HepG2 (cell line): ENCODE results near the gene RHOBTB1. TPM values are rescaled to one million over a fixed set of nuclear protein-coding genes. Genes with fewer than 3 reads are reported as not detected.

ENCODE experiments used
- ATAC-seq: fragments of 200-7000 bp; cut with Tn5 transposase; 3 replicates; pipeline ENCODE4 v1.9.1; 2020; ENCODE audit warnings: mild to moderate bottlenecking, moderate library complexity
- BruUV-seq: library from RNA; stranded (reverse); fragments of 400-500 nt; replicated peaks from 2 replicates; lab custom pipeline; 2021; lab: Mats Ljungman, UMichigan
- CTCF ChIA-PET: fragments of 300-600 bp; formaldehyde crosslinking; extraction: SDS; loops from one replicate; lab custom pipeline; 2021; ENCODE audit warnings: low total read pairs, inconsistent platforms, low intra/inter-chr PET ratio; lab: Yijun Ruan, JAX
- POLR2A ChIA-PET: fragments of 350-600 bp; sonication (Branson Sonifier 250); formaldehyde crosslinking; loops from one replicate; lab custom pipeline; 2020; ENCODE audit warnings: antibody characterized with exemption, inconsistent platforms; lab: Yijun Ruan, JAX
- DNase-seq: peaks from one replicate; pipeline ENCODE4 v3.0.0-alpha.2; 2015; ENCODE audit warnings: low spot score
- FAIRE-seq: peaks from 3 replicates; lab custom pipeline; 2011; peaks lifted over from hg19 to GRCh38; lab: Jason Lieb, UNC
- H2AFZ ChIP-seq: one replicate; pipeline ENCODE4 v1.6.1; 2011; ENCODE audit warnings: low read length, inconsistent platforms
- H3K27ac ChIP-seq: fragments of 300-600 bp; 3 replicates; pipeline ENCODE4 v1.8.0; 2011; ENCODE audit warnings: mixed run types, mild to moderate bottlenecking, mixed read lengths, low read length, inconsistent platforms; ENCODE audit not compliant: insufficient read depth; ENCODE audit errors: extremely low read length
- H3K27me3 ChIP-seq, 2 experiments: fragments of 200-600 bp in 1 of 2; 2 replicates in 1 of 2; 3 replicates in 1 of 2; pipeline versions ENCODE4 v1.6.0 to v1.8.0; 2011; ENCODE audit warnings: low read length in 2 of 2, mild to moderate bottlenecking in 2 of 2, moderate library complexity in 2 of 2, inconsistent platforms in 1 of 2; ENCODE audit not compliant: insufficient read depth in 2 of 2, control insufficient read depth in 1 of 2
- H3K36me3 ChIP-seq, 2 experiments: fragments of 200-600 bp in 1 of 2; replicated peaks in 1 of 2; 2 replicates in 1 of 2; 3 replicates in 1 of 2; pipeline versions ENCODE4 v1.5.1 to v1.8.0; 2011; ENCODE audit warnings: low read length in 2 of 2, inconsistent platforms in 1 of 2; ENCODE audit not compliant: insufficient read depth in 2 of 2, control insufficient read depth in 1 of 2
- H3K4me1 ChIP-seq: 2 replicates; pipeline ENCODE4 v1.5.1; 2012; ENCODE audit warnings: low read length, inconsistent platforms; ENCODE audit not compliant: insufficient read depth
- H3K4me2 ChIP-seq: 2 replicates; pipeline ENCODE4 v1.6.0; 2011; ENCODE audit warnings: low read depth, low read length, inconsistent platforms
- H3K4me3 ChIP-seq, 3 experiments: fragments of 200-600 bp in 1 of 3; sonication (generic), shearing (Covaris generic) in 1 of 3; replicated peaks in 1 of 3; 2 replicates each; pipeline ENCODE4 v1.5.1; 2011 to 2016; ENCODE audit warnings: low read length in 3 of 3, inconsistent platforms in 2 of 3, low read depth in 2 of 3, mild to moderate bottlenecking in 2 of 3, control low read depth in 1 of 3, mixed read lengths in 1 of 3; ENCODE audit not compliant: insufficient read depth in 1 of 3
- H3K79me2 ChIP-seq: one replicate; pipeline ENCODE4 v1.6.1; 2011; ENCODE audit warnings: low read length, inconsistent platforms; ENCODE audit not compliant: insufficient read depth
- H3K9ac ChIP-seq: 2 replicates; pipeline ENCODE4 v1.6.0; 2011; ENCODE audit warnings: mild to moderate bottlenecking, low read depth, low read length, inconsistent platforms; ENCODE audit not compliant: insufficient read depth
- H3K9me3 ChIP-seq: 2 replicates; pipeline ENCODE4 v1.5.1; 2012; ENCODE audit warnings: mild to moderate bottlenecking, low read length
- H4K20me1 ChIP-seq: 2 replicates; pipeline ENCODE4 v1.6.0; 2011; ENCODE audit warnings: inconsistent platforms, mild to moderate bottlenecking, low read length, moderate library complexity; ENCODE audit not compliant: insufficient read depth
- FOXA3 ChIP-seq: IDR thresholded peaks from 2 replicates; pipeline ENCODE4 v1.6.1; 2016; ENCODE audit warnings: missing genetic modification reagents, missing compliant biosample characterization
- NFRKB ChIP-seq: fragments of 450-650 bp; IDR thresholded peaks from 2 replicates; pipeline ENCODE4 v1.6.1; 2017
- RXRA ChIP-seq: sonication (generic); formaldehyde crosslinking; IDR thresholded peaks from 2 replicates; pipeline ENCODE4 v1.5.1; 2020; ENCODE audit warnings: missing genetic modification reagents
- TARDBP ChIP-seq: sonication (generic); formaldehyde crosslinking; IDR thresholded peaks from 2 replicates; pipeline ENCODE4 v1.8.0; 2022; ENCODE audit warnings: mild to moderate bottlenecking, missing genetic modification reagents
- TBX2 ChIP-seq: sonication (generic); formaldehyde crosslinking; IDR thresholded peaks from 2 replicates; pipeline ENCODE4 v1.5.0; 2020; ENCODE audit warnings: missing genetic modification reagents, mild to moderate bottlenecking, borderline replicate concordance
- ZBED4 ChIP-seq: sonication (generic); formaldehyde crosslinking; IDR thresholded peaks from 2 replicates; pipeline ENCODE4 v1.4.0; 2020; ENCODE audit warnings: missing genetic modification reagents, borderline replicate concordance
- ZKSCAN1 ChIP-seq: fragments of 150-350 bp; IDR thresholded peaks from 2 replicates; pipeline ENCODE4 v1.6.1; 2014; ENCODE audit warnings: low read length
- ZMYM3 ChIP-seq: sonication (generic); formaldehyde crosslinking; IDR thresholded peaks from 2 replicates; pipeline ENCODE4 v1.5.1; 2020; ENCODE audit warnings: mild to moderate bottlenecking, missing genetic modification reagents
- ZNF33A ChIP-seq: sonication (generic); formaldehyde crosslinking; IDR thresholded peaks from 2 replicates; pipeline ENCODE4 v1.5.1; 2020; ENCODE audit warnings: missing genetic modification reagents, mild to moderate bottlenecking, moderate library complexity, borderline replicate concordance
- ZNF33B ChIP-seq: sonication (generic); formaldehyde crosslinking; IDR thresholded peaks from 2 replicates; pipeline ENCODE4 v1.5.1; 2020; ENCODE audit warnings: mild to moderate bottlenecking, missing genetic modification reagents
- ZNF629 ChIP-seq: sonication (generic); formaldehyde crosslinking; conservative IDR thresholded peaks from 2 replicates; pipeline ENCODE4 v1.5.0; 2020; ENCODE audit warnings: missing genetic modification reagents
- ZNF788 ChIP-seq: sonication (generic); formaldehyde crosslinking; IDR thresholded peaks from 2 replicates; pipeline ENCODE4 v1.5.0; 2020; ENCODE audit warnings: mild to moderate bottlenecking, missing genetic modification reagents, borderline replicate concordance
- ZSCAN30 ChIP-seq: sonication (generic); formaldehyde crosslinking; IDR thresholded peaks from 2 replicates; pipeline ENCODE4 v1.5.0; 2020; ENCODE audit warnings: mild to moderate bottlenecking, missing genetic modification reagents
- WGBS: methylation state at CpG from one replicate; pipeline ENCODE4 v1.1.6; 2017; ENCODE audit warnings: low lambda C conversion rate; 5-methylcytosine and 5-hydroxymethylcytosine counted together
- in situ Hi-C: cut with HindIII; loops from 2 replicates; pipeline ENCODE4 v1.10.0; 2017; ENCODE audit warnings: low pct_unique_long_range_greater_than_20kb; ENCODE audit not compliant: extremely low pct_ligation_motif_present
- intact Hi-C: fragments of 100-400 bp; cut with micrococcal nuclease; formaldehyde crosslinking; loops from one replicate; pipeline ENCODE4 v1.10.0; 2022; ENCODE audit not compliant: unreplicated experiment
- polyA plus RNA-seq, 8 experiments: library from polyadenylated mRNA; depleted of rRNA in 3 of 8; stranded (reverse) in 7 of 8; unstranded in 1 of 8; fragments of >200 nt; fragmentation: Illumina TruSeq in 4 of 8; extraction: Trizol in 4 of 8; gene quantifications; 2 replicates each; pipeline versions ENCODE4 v1.2.1 to v1.2.3, GENCODE V29; 2011 to 2016; ENCODE audit warnings: low read depth in 4 of 8, missing spikeins in 1 of 8, mixed read lengths in 1 of 8; ENCODE audit not compliant: insufficient read depth in 1 of 8
- total RNA-seq, 5 experiments: library from RNA; depleted of rRNA; stranded (reverse); fragments of >200 nt; fragmentation: Illumina TruSeq; extraction: Trizol; gene quantifications; 2 replicates each; pipeline ENCODE4 v1.2.3, GENCODE V29; 2016; ENCODE audit warnings: low read depth in 1 of 5

RHOBTB1 gene
- total and polyA plus RNA-seq, 2 of the 13 experiments (the other 11 are each of a cell fraction or from before 2014, with no cell fraction given), result 18.8 to 59.5 TPM

GRCh38 chr10:60940446-60940845, 3.5 kb downstream of the RHOBTB1 start (continued):
- TF ChIP-seq TBX2 (CRISPR knock-in tag), result no peak

GRCh38 chr10:60937784-60938654, 6.0 kb downstream of the RHOBTB1 start:
- H4K20me1 ChIP-seq, result no peaks in the 10 kb centered on the region
- H3K4me1 ChIP-seq, result peaks cover 15% of the 10 kb centered on the region
- H3K79me2 ChIP-seq, result no peaks in the 10 kb centered on the region
- in situ Hi-C loops (no loop called here), intact Hi-C loops (no loop called here)
- no peak overlapping the region for H3K4me2 ChIP-seq
- 92% methylated on average over 5 of the region's 5 CpGs for WGBS
- TF ChIP-seq NFRKB (no peak), FOXA3 (CRISPR knock-in tag) (no peak), ZNF629 (CRISPR knock-in tag) (0 out of 2 replicates have a peak, but pooled peaks have one; percentile 23)
- FAIRE-seq, result no peak
- CTCF ChIA-PET, result no interaction called here
- POLR2A ChIA-PET, result no interaction called here
- H3K9me3 ChIP-seq, result no peaks in the 10 kb centered on the region
- peaks cover 1 to 11% of the 10 kb centered on the region in 2 experiments; a peak in 2 of 5 replicates for H3K36me3 ChIP-seq
- no peak overlapping the region for H3K4me3 ChIP-seq
- H3K27me3 ChIP-seq, result no peaks in the 10 kb centered on the region; a peak in 1 of 5 replicates
- H3K9ac ChIP-seq, result no peak overlapping the region
- DNase-seq, result no peak
- BruUV-seq, result no TSS peak
- H2AFZ ChIP-seq, result no peak overlapping the region
- ATAC-seq, result no peak
- H3K27ac ChIP-seq, result no peak overlapping the region

- WGBS, result 99% methylated on average over 4 of the region's 4 CpGs
- BruUV-seq, result no TSS peak
- Histone ChIP-seq H3K4me1 (peaks cover 5% of the 10 kb centered on the region), H3K79me2 (no peaks in the 10 kb centered on the region), H3K4me3 (no peak overlapping the region), H3K36me3 (peaks cover 3 to 14% of the 10 kb centered on the region in 2 experiments; a peak in 4 of 5 replicates), H3K4me2 (no peak overlapping the region), H2AFZ (no peak overlapping the region), H3K9ac (no peak overlapping the region), H3K9me3 (no peaks in the 10 kb centered on the region), H3K27me3 (no peaks in the 10 kb centered on the region; a peak in 1 of 5 replicates), H4K20me1 (no peaks in the 10 kb centered on the region), H3K27ac (no peak overlapping the region)
- FAIRE-seq (no peak), ATAC-seq (no peak), DNase-seq (no peak)
- ChIA-PET CTCF (no interaction called here), POLR2A (no interaction called here)
- intact Hi-C loops, result no loop called here
- in situ Hi-C loops, result no loop called here
- TF ChIP-seq ZNF788 (CRISPR knock-in tag) (no peak), ZNF33B (CRISPR knock-in tag) (no peak), ZNF33A (CRISPR knock-in tag) (no peak), ZMYM3 (CRISPR knock-in tag) (no peak), ZKSCAN1 (no peak), RXRA (CRISPR knock-in tag) (no peak), TARDBP (no peak), ZSCAN30 (CRISPR knock-in tag) (no peak), ZBED4 (CRISPR knock-in tag) (no peak)
Observed at GRCh38 chr10:60937022-60937421, 7.0 kb downstream of the RHOBTB1 start.
